GM19099 (cell line): Measurements from ENCODE around the gene C1orf226.

Experiments used
- POLR2A ChIP-seq: IDR thresholded peaks from 3 replicates; pipeline ENCODE4 v1.6.1; 2011; ENCODE audit warnings: low read depth; ENCODE audit not compliant: insufficient read length; ENCODE audit errors: extremely low read depth

C1orf226 gene

DNA sequence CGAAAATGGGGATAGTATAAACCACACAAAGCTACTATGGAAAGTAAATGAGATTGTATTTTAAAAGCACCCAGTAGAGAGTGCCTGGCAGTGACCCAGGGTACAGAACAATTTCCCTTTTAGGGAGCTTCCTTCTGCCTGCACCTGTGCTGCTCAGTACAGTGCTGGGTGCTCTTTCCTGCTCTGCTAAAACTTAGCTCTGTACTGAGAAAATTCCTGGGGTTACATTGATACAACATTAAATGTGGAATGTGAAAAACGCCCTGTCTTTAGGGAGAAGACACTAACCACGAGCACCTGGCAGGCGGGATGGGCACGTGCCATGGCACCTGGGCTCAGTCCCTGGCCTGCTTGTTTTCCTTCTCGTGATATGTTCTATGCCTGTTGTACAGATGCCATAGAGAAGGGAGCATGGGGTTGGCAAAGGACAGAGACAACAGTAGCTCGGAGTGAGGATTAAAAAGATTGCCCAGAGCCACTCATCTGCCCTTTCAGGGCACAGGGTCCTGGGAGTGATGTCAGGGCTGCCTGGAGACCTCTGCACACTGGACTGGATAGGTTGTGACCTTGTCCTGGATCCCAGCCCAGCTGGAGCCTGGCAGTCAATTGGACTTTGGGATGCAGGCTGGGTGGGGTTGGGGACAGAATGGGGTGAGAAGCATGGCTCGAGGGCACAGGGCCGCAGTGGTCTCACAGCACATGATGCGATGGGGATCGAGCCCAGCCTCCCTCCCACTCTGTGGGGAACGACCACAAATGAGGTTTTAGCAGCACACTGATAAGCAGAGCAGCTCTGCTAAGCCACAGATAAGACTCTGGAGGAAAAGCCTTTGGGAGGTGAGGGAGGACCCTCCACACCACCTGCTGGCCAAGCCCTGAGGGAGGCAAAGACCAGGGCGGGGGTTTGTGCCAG, 9.1 kb upstream of the C1orf226 start:
- no peak for TF ChIP-seq POLR2A

DNA sequence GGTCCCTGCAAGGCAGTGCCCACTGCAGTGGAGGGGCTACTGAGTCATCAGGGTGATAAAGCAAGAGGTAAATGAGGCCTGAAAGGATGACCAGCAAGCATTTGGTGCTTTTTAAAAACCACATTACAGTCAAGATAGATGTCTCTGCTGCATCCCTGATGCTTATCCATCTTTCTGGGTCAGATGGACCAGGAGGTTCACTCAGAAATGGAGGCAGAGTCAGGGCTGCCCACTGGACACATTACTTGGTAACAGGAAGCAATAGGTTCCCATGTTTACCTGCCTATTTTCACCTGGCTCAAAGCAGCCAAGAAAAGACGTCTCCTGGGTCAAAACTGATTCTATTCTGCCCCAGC, 8.5 kb upstream of the C1orf226 start:
- no peak for TF ChIP-seq POLR2A

DNA sequence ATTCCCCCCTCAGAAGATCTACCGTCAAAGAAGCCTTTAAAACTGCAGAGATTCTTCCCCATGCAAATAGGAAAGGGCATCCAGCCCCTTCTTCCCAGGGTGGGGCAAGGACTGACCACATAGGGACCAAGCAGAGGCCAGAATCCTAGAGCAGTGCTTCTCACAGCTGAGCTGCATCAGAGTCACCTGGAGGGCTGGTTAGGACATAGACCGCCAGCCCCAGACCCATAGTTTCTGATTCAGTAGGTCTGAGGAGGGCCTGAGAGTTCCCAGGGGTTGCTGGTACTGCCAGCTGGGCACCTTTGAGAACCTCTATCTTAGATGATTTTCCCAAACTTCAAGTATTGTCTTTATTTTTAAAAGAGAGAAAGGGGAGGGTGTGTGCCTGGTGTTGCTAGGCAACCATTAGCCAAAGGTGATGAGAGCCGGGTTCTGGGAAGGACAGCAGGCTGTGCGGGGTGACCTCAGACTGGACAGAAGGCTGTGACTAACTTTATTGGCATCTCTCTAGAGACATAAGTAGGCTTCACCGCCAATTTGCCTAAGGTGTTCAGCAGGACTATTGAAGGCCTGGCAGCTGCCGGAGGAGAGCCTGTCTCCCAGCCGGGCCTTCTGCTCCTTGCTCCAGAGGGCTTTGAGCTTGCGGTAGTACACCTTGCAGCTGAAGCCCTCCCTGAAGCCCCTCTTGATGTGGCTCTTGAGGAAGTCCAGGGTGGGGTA, 7.8 kb upstream of the C1orf226 start:
- no peak for TF ChIP-seq POLR2A

DNA sequence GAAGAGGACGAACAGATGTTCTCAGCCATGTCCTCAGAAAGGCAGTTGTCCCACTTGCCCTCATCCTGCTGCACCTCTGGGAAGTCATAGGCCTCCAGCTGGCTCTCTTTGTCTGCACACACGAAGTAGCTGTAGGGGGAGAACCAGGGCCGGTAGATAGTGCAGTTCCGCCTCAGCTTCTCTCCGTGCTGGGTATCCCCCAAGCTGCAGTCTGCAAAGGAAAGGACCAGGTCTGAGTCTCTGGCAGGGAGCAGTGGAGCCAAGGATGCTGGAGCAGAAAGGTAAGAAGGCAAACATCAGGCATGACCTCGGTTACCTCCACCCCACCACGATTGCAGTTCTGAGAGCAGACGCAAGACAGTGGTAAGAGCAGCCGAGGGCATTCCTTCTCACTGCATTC, 7.1 kb upstream of the C1orf226 start:
- no peak for TF ChIP-seq POLR2A

DNA sequence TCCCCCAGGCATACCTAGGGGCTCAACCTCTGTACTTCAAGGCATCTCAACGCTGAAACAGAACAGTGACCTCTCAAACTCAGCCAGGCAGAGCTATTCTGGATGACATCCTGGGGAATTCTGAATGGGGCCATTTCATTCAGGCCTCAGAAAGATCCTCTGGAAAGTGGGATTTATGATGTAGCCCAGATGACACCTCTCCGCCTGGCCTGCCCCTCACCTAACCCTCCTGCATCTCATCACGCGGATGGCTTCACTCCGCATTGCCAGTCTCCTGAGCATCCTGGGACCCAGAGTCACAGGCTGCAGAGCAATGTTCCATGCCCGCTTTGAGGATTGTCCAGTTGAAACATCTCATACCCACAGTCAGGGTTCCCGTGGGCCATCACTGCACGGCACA, 6.1 kb upstream of the C1orf226 start:
- TF ChIP-seq POLR2A = no peak

DNA sequence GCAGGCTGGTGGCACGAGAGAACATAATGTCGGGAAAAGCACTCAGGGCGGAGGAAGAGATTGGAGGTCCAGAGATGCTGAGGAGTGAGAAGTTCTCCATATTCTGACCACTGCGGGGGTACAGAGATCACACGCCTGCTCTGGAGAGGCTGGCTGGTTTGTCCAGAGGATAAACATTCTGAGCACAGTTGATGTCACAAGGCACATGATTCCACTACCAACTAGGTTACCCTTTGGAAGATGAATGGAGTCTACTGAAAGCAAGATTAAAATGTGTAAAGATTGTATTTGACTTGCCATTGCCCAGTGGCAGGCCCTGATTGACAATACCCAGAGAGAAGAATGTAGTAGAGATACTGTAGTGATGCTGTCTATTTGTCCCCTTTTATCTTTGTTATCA, 4.8 kb upstream of the C1orf226 start, which contains the start of gene SPATA46:
SPATA46 (minus strand) TSS at position 164 of the 400 bp plus-strand sequence; CDS start at position 100, 64 bp downstream.
- no peak for TF ChIP-seq POLR2A

DNA sequence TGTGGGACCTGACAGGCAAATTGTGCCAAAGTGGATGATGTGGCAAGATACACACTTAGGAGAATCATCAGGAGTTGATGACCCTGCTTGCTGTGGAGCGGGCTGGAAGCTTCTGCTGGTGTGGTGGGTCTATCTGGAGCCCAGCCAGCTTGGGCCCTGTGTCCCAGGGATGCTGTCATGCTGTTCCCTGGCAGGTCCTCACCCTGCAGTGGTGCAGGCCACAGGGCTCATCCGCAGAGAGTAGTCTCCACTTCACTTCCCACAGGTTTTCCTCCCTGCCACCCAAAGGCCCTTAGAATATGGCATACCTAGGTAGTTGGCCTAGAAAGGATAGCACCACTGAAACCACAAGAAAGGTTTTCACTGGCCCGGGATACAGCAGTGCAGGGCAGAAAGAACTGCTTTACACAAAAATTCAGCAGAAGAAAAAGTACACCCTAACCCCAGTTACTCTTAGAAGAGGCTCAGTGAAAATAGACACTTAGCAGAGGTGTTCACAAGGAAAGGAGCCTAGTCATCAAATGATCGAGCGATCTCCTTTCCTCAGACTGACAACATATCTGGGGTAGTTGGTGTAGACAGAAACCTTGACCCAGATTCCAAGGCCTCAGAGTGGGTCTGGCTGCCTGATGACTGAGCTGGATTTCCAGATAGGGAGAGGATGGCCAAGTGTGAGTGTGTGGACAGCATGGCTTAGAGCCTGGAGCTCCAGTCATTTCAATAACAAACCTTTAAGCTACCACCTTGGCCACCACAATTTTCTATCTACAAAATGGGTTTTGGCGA, 1.3 kb upstream of the C1orf226 start:
- TF ChIP-seq POLR2A = no peak

DNA sequence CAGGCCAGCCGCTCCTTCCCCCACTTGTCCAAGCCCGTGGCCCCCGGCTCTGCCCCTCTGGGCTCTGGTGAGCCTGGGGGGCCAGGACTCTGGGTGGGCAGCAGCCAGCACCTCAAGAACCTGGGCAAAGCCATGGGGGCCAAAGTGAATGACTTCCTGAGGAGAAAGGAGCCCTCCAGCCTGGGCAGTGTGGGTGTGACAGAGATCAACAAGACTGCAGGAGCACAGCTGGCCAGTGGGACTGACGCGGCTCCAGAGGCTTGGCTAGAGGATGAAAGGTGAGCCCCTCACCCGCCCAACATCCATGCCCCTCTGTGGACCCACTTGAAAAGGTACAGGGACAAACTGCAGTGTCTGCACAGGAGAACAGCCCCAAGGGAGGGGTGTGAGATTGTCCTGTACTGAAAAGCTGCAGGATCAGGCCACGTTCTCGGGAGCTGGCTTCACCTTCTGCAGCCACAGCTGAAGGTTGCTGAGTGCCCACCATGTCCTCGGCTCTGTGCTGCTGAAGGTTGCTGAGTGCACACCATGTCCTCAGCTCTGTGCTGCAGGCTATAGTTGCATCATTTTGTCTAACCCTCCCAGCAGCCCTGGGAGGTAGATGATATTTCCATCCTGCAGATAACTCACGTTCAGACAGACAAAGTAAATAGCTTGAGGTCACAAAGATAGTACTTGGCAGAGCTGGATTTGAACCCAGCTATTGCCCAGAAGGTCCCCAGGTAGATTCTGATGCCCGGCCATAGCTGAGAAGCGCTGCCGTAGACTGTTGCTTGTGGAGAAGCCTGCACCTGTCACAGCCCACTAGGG, 618 bp downstream of the C1orf226 start:
- TF ChIP-seq POLR2A = no peak

DNA sequence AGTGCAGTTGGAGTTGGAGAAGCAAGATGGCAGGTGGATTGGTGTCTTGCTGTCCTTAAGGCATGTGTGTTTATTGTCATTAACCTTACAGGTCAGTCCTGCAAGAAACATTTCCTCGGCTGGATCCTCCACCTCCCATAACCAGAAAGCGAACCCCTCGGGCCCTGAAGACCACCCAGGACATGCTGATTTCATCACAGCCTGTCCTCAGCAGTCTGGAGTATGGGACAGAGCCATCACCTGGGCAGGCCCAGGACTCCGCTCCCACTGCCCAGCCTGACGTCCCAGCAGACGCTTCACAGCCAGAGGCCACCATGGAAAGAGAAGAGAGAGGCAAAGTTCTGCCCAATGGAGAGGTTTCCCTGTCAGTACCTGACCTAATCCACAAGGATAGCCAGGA, 1.6 kb downstream of the C1orf226 start:
- TF ChIP-seq POLR2A = no peak

DNA sequence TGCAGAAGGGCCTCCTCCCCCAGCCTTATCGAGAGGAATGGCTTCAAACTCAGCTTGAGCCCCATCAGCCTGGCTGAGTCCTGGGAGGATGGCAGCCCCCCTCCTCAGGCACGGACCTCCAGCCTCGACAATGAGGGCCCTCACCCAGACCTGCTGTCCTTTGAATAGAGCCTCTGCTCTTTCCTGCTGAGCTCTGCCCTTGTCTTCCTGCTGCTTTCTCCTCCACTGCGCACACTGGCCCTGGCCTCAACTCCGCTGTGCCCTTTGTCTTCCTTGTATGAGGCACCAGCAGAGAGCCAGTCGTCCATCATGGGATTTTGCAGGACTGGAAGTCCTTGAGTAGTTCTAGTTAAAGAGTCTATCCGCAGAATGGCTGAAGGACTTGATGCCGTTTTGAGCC, 2.0 kb downstream of the C1orf226 start:
- no peak for TF ChIP-seq POLR2A

DNA sequence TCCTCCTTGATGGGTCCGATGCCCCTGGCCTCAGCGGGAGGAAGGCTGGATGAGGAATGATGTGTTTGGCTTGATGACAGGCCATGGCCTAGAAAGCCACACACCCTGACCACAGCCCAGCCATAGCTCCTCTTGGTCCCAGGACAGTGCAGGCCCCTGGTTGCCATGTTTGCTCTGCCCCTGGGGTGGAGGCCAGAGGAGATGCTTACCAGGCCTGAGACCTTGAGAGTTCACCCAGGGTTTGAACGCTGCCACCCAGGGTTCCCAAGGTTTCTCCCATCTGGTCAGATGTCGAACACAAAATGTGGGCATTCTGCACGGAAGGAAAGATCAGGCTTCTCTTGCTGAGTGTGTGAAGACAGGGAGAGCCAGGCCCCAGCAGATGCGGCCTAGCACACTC, 2.6 kb downstream of the C1orf226 start:
- TF ChIP-seq POLR2A = no peak

DNA sequence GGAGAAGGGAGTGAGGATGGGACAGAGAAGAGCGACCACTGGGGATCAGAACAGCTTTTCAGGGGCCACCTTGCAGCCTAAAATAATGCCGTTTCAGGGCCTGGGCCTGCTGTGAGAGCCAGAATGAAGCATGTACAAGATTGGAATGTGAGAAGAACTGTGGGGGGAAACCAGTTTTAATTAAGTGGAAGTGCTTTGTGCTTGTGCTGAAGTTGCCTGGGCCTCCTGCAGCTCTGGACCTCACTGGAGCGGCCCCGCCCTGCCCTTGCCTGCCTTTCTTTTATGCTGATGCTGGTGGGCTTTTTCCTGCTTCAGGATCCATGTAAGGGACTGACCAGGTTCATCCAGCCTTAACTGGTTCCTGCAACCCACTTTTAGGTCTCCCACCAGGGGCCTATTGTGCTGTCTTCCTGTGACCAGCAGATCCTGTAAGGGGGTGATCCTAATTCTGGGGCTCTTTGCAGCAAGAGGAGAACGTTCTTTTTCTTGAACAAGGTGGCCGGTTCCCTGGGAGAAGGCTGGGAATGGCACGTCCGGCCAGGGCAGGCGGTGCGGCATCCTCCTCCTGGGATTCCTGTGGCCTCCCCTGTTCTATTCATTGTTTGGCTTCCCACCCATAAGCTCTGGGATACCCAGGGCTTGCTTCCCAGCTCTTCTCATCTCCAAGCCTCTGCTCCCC, 3.2 kb downstream of the C1orf226 start:
- TF ChIP-seq POLR2A = no peak

DNA sequence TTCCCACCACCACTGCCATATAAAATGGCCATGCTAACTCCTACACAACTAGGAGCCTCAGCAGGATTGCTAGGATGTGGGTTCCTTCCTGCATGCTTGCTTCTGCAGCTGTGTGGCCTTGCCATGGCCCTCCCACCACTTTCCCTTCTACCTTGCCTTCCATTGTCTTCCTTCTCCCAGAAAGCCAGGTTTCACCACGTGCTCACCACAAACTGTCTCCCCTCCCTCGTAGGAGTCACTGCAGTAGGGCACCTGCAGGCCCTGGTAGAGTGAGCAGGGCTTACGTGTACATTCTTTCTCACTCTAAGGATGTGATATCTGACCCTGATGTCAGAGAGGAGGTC, 3.7 kb downstream of the C1orf226 start:
- no peak for TF ChIP-seq POLR2A

DNA sequence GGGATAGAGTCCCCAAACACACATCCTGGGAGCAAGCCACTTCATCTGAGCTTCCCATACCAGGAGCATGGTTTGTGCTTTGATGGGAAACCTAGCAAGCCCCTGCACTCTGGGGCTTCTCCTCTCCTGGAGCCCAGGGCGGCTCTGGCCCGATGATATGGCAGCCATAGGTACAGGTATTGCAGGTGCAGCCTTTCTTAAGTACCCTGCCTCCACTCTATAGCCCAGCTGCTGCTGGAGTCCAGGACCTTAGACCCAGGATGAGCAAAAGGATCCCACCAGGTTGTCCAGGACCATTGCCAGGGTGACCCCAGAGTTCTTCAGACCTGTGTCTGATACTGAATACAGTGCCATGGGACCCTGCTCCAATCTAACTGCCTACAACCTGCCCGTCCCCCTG, 4.2 kb downstream of the C1orf226 start:
- no peak for TF ChIP-seq POLR2A
